ENCODE measurements around the gene GOLGA6L4. TPM values are rescaled to one million over a fixed set of nuclear protein-coding genes. Genes with fewer than 3 reads are reported as not detected.

Gene GOLGA6L4, protein sequence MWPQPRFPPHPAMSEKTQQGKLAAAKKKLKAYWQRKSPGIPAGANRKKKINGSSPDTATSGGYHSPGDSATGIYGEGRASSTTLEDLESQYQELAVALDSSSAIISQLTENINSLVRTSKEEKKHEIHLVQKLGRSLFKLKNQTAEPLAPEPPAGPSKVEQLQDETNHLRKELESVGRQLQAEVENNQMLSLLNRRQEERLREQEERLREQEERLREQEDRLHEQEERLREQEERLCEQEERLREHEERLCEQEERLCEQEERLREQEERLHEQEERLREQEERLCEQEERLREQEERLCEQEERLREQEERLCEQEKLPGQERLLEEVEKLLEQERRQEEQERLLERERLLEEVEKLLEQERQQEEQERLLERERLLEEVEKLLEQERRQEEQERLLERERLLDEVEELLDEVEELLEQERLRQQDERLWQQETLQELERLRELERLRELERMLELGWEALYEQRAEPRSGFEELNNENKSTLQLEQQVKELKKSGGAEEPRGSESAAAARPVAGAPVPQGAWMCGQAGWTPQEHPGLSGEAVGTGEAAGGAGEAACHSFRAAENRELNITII
- total RNA-seq, result 1.1 and 1.6 TPM in 2 replicates

DNA sequence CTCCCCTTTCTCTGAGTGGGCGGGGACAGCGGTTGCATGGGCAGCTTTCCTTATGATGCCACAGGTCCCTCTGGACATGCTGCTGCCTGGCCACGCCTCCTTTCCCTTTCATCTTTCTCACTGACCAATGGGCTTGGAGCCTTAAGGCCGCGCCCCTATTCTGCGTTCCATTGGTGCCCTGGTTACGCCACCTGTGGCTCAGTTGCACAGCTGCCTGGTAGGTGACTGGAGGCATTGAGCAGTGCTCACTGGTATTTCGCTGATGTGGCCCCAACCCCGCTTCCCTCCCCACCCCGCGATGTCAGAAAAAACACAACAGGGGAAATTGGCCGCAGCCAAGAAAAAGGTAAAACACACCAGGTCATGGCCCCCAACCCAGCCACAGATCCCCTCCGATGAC, at the start of gene GOLGA6L4:
TSS of gene GOLGA6L4 (plus strand) at position 201 of the 400 bp plus-strand sequence. CDS start at position 263, 62 bp downstream.

Data from dermis lymphatic vessel endothelial cell (primary cell).